HepG2 (cell line): ENCODE results near the gene NKD1. TPM values are rescaled to one million over a fixed set of nuclear protein-coding genes. Genes with fewer than 3 reads are reported as not detected.

Experiments
- ASH2L ChIP-seq: fragments of 300-600, 200-600 bp; sonication (generic); IDR thresholded peaks from 2 replicates; pipeline ENCODE4 v1.7.0; 2017; ENCODE audit warnings: low read depth, mild to moderate bottlenecking, moderate library complexity, mixed read lengths, low read length; ENCODE audit not compliant: insufficient read length
- BCL6 ChIP-seq: IDR thresholded peaks from 2 replicates; pipeline ENCODE4 v1.6.1; 2016; ENCODE audit warnings: missing genetic modification reagents, missing compliant biosample characterization
- CBX1 ChIP-seq: IDR thresholded peaks from one replicate; pipeline ENCODE4 v1.6.1; 2016; ENCODE audit warnings: antibody characterized with exemption, low read depth
- KLF6 ChIP-seq: IDR thresholded peaks from 2 replicates; pipeline ENCODE4 v1.8.0; 2016; ENCODE audit warnings: missing biosample characterization, missing genetic modification reagents
- MBD4 ChIP-seq: IDR thresholded peaks from 2 replicates; pipeline ENCODE4 v1.6.1; 2012; ENCODE audit warnings: low read length, inconsistent platforms, borderline replicate concordance
- RARG ChIP-seq: sonication (generic); formaldehyde crosslinking; IDR thresholded peaks from 2 replicates; pipeline ENCODE4 v1.4.0; 2020; ENCODE audit warnings: low read depth, mild to moderate bottlenecking, missing genetic modification reagents
- SMARCC2 ChIP-seq: fragments of 450-650 bp; IDR thresholded peaks from 2 replicates; pipeline ENCODE4 v1.6.1; 2017; ENCODE audit warnings: antibody characterized with exemption, mild to moderate bottlenecking
- SP5 ChIP-seq: IDR thresholded peaks from 2 replicates; pipeline ENCODE4 v1.6.1; 2016; ENCODE audit warnings: low read depth, borderline replicate concordance
- TBL1XR1 ChIP-seq: fragments of 150-350 bp; IDR thresholded peaks from 2 replicates; pipeline ENCODE4 v1.6.1; 2014; ENCODE audit warnings: borderline replicate concordance, low read length; ENCODE audit not compliant: partially characterized antibody
- TOE1 ChIP-seq: sonication (generic); formaldehyde crosslinking; IDR thresholded peaks from 2 replicates; pipeline ENCODE4 v1.4.0; 2020; ENCODE audit warnings: mild to moderate bottlenecking, missing genetic modification reagents
- ZBTB3 ChIP-seq: sonication (generic); formaldehyde crosslinking; IDR thresholded peaks from 2 replicates; pipeline ENCODE4 v1.4.0; 2020; ENCODE audit warnings: low read depth, mild to moderate bottlenecking, moderate library complexity, missing genetic modification reagents, borderline replicate concordance
- ZNF121 ChIP-seq: sonication (generic); formaldehyde crosslinking; IDR thresholded peaks from 2 replicates; pipeline ENCODE4 v1.5.0; 2020; ENCODE audit warnings: mild to moderate bottlenecking, missing genetic modification reagents
- ZNF235 ChIP-seq: sonication (generic); formaldehyde crosslinking; IDR thresholded peaks from 2 replicates; pipeline ENCODE4 v1.8.1; 2023; ENCODE audit warnings: mild to moderate bottlenecking, missing genetic modification reagents, borderline replicate concordance
- ZNF256 ChIP-seq: sonication (generic); formaldehyde crosslinking; conservative IDR thresholded peaks from 2 replicates; pipeline ENCODE4 v1.4.0; 2020; ENCODE audit warnings: missing genetic modification reagents
- ZNF329 ChIP-seq: sonication (generic); formaldehyde crosslinking; IDR thresholded peaks from 2 replicates; pipeline ENCODE4 v1.9.0; 2021; ENCODE audit warnings: low read depth, mild to moderate bottlenecking, missing genetic modification reagents
- ZNF652 ChIP-seq: IDR thresholded peaks from 2 replicates; pipeline ENCODE4 v1.6.1; 2016; ENCODE audit warnings: low read depth, borderline replicate concordance
- polyA plus RNA-seq, 8 experiments: library from polyadenylated mRNA; depleted of rRNA in 3 of 8; stranded (reverse) in 7 of 8; unstranded in 1 of 8; fragments of >200 nt; fragmentation: Illumina TruSeq in 4 of 8; extraction: Trizol in 4 of 8; gene quantifications; 2 replicates each; pipeline versions ENCODE4 v1.2.1 to v1.2.3, GENCODE V29; 2011 to 2016; ENCODE audit warnings: low read depth in 4 of 8, missing spikeins in 1 of 8, mixed read lengths in 1 of 8; ENCODE audit not compliant: insufficient read depth in 1 of 8
- total RNA-seq, 5 experiments: library from RNA; depleted of rRNA; stranded (reverse); fragments of >200 nt; fragmentation: Illumina TruSeq; extraction: Trizol; gene quantifications; 2 replicates each; pipeline ENCODE4 v1.2.3, GENCODE V29; 2016; ENCODE audit warnings: low read depth in 1 of 5
- TF ChIP-seq, protein P1 (sequence below): sonication (generic); formaldehyde crosslinking; IDR thresholded peaks from 2 replicates; pipeline ENCODE4 v1.4.0; 2020; ENCODE audit warnings: missing genetic modification reagents
- TF ChIP-seq, protein P2 (sequence below): sonication (generic); formaldehyde crosslinking; IDR thresholded peaks from 2 replicates; pipeline ENCODE4 v1.4.0; 2020; ENCODE audit warnings: mild to moderate bottlenecking, missing genetic modification reagents

The NKD1 gene
- total and polyA plus RNA-seq, 2 of the 13 experiments (the other 11 are each of a cell fraction or from before 2014, with no cell fraction given): 70.4 to 121 TPM

DNA sequence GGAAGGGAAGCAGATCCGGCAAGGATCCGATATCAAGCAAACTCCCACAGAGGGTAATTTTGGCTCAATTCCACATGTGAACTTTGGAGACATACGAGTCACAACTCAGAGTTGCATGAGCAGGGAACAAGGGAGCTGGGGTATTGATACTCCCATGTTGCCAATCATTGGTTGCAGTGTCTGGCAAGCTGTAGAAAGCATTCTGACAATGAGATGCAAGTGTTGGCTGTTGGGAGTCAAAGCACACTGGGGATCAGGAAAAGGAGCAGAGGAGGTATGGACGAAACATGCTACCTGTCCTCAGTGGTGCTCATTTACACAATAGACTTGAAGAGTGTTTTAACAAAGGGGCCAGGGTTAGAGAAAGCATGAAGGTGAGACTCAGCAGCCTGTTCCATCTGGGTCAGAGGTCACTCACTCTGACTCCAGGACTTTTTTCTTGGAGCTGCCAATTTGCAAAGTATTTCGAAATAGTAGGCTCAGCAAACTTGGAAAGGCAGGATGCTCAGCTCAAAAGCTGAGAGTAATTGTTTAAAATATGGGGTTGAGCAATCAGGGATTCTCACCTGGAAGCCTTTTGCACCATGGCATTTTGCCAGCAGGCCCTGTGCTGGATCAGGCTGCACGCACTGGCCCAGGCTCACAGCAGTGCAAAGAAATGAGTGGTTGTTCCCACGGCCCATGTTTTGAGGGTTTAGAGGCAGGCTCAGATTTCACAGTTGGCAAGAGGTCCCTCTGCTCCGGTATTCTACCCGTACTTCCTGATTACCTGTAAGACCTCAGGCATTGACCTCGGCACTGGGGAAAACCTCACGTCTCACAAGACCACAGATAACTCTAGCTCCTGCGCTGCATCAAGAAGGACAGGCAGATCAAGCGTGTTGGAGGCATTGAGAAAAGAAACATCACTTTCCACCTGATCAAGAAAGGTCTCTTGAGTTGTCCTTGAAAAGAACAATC lies 17.6 kb upstream of the NKD1 start (continued):
- TF ChIP-seq ZNF235 (CRISPR knock-in tag) (peak; percentile 70; the same call in 1 of the 2 replicates), ZNF256 (peak; percentile 55), SMARCC2 (no peak), ZBTB3 (CRISPR knock-in tag) (0 out of 2 replicates have a peak, but pooled peaks have one; percentile 91), ZNF652 (no peak), KLF6 (CRISPR knock-in tag) (no peak), ZNF121 (CRISPR knock-in tag) (peak; percentile 68), RARG (CRISPR knock-in tag) (no peak), TOE1 (CRISPR knock-in tag) (no peak), TBL1XR1 (no peak), SP5 (no peak), ASH2L (peak; percentile 59), ZNF329 (peak; percentile 69; the same call in 1 of the 2 replicates), MBD4 (peak; percentile 96), CBX1 (peak; percentile 97), BCL6 (CRISPR knock-in tag) (peak; percentile 95)
- TF ChIP-seq, protein P1, sequence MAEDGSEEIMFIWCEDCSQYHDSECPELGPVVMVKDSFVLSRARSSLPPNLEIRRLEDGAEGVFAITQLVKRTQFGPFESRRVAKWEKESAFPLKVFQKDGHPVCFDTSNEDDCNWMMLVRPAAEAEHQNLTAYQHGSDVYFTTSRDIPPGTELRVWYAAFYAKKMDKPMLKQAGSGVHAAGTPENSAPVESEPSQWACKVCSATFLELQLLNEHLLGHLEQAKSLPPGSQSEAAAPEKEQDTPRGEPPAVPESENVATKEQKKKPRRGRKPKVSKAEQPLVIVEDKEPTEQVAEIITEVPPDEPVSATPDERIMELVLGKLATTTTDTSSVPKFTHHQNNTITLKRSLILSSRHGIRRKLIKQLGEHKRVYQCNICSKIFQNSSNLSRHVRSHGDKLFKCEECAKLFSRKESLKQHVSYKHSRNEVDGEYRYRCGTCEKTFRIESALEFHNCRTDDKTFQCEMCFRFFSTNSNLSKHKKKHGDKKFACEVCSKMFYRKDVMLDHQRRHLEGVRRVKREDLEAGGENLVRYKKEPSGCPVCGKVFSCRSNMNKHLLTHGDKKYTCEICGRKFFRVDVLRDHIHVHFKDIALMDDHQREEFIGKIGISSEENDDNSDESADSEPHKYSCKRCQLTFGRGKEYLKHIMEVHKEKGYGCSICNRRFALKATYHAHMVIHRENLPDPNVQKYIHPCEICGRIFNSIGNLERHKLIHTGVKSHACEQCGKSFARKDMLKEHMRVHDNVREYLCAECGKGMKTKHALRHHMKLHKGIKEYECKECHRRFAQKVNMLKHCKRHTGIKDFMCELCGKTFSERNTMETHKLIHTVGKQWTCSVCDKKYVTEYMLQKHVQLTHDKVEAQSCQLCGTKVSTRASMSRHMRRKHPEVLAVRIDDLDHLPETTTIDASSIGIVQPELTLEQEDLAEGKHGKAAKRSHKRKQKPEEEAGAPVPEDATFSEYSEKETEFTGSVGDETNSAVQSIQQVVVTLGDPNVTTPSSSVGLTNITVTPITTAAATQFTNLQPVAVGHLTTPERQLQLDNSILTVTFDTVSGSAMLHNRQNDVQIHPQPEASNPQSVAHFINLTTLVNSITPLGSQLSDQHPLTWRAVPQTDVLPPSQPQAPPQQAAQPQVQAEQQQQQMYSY: peak; percentile 79
- TF ChIP-seq, protein P2, sequence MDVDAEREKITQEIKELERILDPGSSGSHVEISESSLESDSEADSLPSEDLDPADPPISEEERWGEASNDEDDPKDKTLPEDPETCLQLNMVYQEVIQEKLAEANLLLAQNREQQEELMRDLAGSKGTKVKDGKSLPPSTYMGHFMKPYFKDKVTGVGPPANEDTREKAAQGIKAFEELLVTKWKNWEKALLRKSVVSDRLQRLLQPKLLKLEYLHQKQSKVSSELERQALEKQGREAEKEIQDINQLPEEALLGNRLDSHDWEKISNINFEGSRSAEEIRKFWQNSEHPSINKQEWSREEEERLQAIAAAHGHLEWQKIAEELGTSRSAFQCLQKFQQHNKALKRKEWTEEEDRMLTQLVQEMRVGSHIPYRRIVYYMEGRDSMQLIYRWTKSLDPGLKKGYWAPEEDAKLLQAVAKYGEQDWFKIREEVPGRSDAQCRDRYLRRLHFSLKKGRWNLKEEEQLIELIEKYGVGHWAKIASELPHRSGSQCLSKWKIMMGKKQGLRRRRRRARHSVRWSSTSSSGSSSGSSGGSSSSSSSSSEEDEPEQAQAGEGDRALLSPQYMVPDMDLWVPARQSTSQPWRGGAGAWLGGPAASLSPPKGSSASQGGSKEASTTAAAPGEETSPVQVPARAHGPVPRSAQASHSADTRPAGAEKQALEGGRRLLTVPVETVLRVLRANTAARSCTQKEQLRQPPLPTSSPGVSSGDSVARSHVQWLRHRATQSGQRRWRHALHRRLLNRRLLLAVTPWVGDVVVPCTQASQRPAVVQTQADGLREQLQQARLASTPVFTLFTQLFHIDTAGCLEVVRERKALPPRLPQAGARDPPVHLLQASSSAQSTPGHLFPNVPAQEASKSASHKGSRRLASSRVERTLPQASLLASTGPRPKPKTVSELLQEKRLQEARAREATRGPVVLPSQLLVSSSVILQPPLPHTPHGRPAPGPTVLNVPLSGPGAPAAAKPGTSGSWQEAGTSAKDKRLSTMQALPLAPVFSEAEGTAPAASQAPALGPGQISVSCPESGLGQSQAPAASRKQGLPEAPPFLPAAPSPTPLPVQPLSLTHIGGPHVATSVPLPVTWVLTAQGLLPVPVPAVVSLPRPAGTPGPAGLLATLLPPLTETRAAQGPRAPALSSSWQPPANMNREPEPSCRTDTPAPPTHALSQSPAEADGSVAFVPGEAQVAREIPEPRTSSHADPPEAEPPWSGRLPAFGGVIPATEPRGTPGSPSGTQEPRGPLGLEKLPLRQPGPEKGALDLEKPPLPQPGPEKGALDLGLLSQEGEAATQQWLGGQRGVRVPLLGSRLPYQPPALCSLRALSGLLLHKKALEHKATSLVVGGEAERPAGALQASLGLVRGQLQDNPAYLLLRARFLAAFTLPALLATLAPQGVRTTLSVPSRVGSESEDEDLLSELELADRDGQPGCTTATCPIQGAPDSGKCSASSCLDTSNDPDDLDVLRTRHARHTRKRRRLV (CRISPR knock-in tag): 0 out of 2 replicates have a peak, but pooled peaks have one; percentile 54
